A549 treated with AZD9567 at 1 μM for 4 hours (cell line): Measurements from ENCODE around the gene MTMR12. TPM values are rescaled to one million over a fixed set of nuclear protein-coding genes. Genes with fewer than 3 reads are reported as not detected.

Source experiments
- total RNA-seq: library from RNA; stranded (reverse); fragments of 200-300 nt; extraction: Qiagen RNA extraction; gene quantifications from 5 replicates; pipeline ENCODE4 v1.2.3, GENCODE V29; 2022; ENCODE audit not compliant: insufficient read depth

MTMR12 gene
- total RNA-seq, result 14.7 to 18.4 TPM (median 17.3 TPM) in 5 replicates

GRCh38 chr5:32312595-32313332 is at the start of gene MTMR12:
Gene MTMR12 (minus strand): TSS chr5:32312939. CDS start chr5:32312838, 101 bp downstream.

Other genes with a start within 250 kb of the MTMR12 start
- gene GOLPH3, start 138.6 kb downstream of the MTMR12 start, total RNA-seq, result 55.6 to 74.4 TPM (median 68.0 TPM) in 5 replicates
- 57.2 to 92.6 TPM (median 64.3 TPM) in 5 replicates for gene ZFR, start 131.8 kb upstream of the MTMR12 start, total RNA-seq